Femur (tissue), 1 donor: ENCODE results near the gene PAXX.
"Not testable (repeated sequence)": the region's sequence is repeated elsewhere in the genome, so short reads cannot be mapped to it uniquely, and the experiment has no call there.

Experiments used
- DNase-seq: peaks from one replicate; pipeline ENCODE4 v3.0.0-alpha.2; 2017

The PAXX gene

GRCh38 chr9:136983167-136983566 lies 9.1 kb upstream of the PAXX start:
- DNase-seq, result no peak

DNA sequence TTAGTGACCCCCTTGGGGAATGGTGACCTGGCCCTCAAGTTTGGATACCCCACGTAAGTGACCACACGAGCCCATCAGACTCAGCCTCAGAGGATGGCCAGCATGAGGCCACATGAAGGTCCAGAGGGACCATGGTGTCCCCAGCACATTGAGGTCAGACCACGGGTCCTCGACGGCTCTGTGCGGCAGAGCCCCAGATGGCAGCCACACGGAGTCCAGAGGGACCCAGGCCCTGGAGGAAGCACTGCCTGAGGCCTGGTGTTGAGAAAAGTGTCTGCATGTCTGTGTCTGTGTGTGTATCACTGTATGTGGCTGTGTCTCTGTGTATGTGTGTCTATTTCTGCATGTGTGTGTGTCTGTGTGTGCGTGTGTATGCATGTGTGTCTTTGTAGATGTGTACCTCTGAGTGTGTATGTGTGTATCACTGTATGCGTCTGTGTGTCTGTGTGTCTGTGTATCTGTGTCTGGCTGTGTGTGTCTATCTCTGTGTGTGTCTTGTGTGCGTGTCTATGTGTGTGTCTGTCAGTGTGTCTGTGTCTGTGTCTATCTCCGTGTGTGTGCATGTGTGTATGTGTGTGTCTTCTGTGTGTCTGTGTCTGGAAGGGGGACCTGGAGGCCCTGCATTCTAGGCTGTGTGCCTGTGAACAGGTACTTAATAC lies 8.4 kb upstream of the PAXX start:
- DNase-seq, result no peak

GRCh38 chr9:136984464-136985026 lies 7.7 kb upstream of the PAXX start:
- DNase-seq, result no peak

GRCh38 chr9:136985027-136985602 lies 7.1 kb upstream of the PAXX start:
- no peak for DNase-seq

- DNase-seq, result no peak
These were observed 6.4 kb upstream of the PAXX start for GRCh38 chr9:136985853-136986252.

DNA sequence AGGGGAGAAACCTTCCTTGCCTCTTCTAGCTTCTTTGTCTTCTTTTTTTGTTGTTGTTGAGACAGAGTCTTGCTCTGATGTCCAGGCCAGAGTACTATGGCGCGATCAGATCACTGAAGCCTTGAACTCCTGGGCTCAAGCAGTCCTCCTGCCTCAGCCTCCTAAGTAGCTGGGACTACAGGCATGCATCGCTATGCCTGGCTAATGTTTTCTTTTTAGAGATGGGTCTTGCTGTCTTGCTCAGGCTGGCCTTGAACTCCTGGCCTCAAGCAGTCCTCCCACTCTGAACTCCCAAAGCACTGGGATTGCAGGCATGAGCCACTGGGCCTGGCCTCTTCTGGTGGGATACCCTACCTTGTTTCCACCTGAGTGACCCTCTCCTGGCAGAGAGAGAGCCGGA lies 3.4 kb upstream of the PAXX start:
- no peak for DNase-seq

GRCh38 chr9:136990242-136990911 lies 1.8 kb upstream of the PAXX start:
- DNase-seq, result no peak

GRCh38 chr9:136992819-136993369 lies 672 bp downstream of the PAXX start:
- no peak for DNase-seq

DNA sequence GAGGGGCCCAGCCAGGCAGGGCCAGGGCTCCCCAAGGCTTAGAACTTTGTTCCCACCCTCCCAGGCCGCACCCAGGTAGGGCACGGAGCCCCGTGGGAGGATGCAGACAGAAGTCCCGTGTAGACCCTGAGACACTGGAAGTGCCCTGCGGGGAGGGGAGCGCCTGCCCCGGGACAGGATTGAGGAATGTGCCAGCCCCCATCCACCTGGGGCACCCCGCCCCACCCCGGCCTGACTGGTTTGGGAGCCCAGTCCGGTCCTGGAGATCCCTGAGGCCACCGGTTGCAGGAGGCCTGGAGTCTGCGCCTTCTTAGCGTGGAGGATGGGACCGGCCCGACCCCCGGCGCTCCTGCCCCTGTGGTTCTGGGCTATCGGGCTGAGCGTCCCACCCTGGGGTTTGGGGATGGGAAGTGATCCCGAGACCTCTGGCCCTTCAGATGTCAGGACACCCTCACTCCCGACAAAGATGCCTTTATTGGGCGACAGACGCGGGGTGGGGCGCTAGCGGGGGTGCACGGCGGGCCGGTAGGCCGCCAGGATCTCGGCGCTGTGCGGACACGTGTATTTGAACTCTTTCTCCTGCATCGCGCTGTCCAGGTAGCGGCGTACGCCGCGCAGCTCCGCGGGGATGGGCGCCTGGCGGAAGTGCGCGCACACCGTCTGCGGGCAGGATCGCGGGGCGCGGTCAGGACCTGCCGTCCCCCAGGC lies 2.1 kb downstream of the PAXX start:
- no peak for DNase-seq

- no peak for DNase-seq
These were observed 2.6 kb downstream of the PAXX start for GRCh38 chr9:136994888-136995230.

DNA sequence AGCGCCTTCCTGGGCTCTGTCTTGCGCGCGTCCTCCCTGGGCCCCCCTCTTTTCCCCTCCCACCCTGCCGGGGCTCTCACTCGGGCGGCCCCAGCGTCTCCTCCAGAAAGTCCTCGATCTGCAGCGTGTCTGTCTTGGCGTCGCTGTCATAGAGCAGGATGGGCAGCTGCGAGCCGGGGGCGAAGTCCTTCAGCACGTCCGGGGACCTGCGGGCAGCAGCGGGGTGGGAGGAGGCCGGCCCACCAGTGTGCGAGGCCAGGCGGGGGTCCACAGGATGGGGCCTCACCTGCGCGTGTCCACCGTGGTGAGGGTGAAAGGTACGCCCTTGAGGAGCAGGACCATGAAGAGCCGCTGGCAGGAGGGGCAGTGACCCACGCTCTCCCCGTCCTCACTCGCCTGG lies 3.1 kb downstream of the PAXX start:
- DNase-seq, result no peak

GRCh38 chr9:136995772-136996311 lies 3.6 kb downstream of the PAXX start:
- DNase-seq, result peak; percentile 63

DNA sequence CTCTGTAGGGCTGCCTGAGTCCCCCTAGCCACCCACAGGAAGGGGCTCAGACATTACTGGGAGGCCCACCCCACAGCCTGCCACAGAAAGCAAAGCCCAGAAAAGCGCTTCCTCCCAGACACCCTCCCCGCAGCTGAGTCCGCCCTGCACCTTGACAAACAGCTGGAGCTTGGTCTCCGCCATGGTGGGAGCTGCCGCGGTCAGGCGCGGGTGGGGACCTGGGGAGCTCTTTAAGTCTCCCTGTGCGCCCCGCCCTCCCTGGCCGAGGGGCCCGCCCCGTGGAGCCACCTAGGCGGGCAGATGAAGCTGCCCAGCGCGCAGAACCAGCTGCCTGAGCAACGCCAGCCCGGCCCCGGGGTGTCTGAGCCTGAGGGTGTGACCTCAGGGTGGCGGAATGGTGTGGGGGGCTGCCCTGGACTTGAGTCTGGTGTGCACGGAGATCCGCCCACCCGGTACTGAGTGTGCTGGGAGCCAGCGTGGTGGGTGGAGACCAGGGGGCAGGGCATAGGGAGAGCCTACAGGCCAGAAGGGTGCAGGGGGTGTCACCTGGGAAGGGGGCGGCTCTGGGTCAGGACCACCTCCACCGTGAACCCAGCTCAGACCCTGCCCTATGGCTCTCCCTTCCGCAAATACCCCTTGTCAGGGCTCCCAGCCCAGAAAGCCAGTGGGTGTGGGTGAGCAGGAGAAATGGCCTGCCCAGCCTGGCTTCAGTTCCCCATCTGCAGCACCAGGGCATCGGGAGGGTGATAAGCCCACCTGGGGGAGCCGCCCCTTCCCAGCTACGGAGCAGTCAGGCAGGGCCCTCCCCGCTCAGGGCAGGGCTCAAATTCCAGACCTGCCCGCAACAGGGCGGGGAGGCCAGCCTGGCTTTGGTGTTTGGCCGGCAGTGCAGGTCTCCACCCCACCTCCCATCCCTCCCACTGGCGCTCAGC lies 4.4 kb downstream of the PAXX start, which contains the start of gene CLIC3:
TSS of gene CLIC3 (minus strand) at position 208 of the 932 bp plus-strand sequence. CDS start at position 183, 25 bp downstream.
- no peak for DNase-seq

- DNase-seq, result no peak
These were observed 5.1 kb downstream of the PAXX start for GRCh38 chr9:136997371-136997770.

- no peak for DNase-seq
These were observed 5.6 kb downstream of the PAXX start for GRCh38 chr9:136997830-136998234.

GRCh38 chr9:137000177-137000930 lies 8.1 kb downstream of the PAXX start:
- DNase-seq, result no peak

GRCh38 chr9:137001857-137002645 lies 9.8 kb downstream of the PAXX start:
- DNase-seq, result no peak

GRCh38 chr9:137002646-137003041 lies 10.4 kb downstream of the PAXX start:
- no peak for DNase-seq

DNA sequence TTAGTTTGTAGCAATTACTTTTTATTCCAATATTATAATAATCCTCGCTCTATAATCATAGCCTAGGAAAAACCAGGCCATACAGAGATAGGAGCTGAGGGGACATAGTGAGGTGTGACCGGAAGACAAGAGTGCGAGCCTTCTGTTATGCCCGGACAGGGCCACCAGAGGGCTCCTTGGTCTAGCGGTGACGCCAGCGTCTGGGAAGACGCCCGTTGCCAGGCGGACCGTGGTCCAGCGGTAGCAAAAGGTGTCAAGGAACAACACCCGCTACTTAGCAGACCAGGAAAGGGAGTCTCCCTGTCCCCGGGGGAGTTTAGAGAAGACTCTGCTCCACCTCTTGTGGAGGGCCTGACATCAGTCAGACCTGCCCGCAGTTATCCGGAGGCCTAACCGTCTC lies 12.1 kb downstream of the PAXX start:
- DNase-seq, result not testable (repeated sequence)
